Natural killer cell (primary cell): ENCODE data around the gene CT45A9. TPM values are rescaled to one million over a fixed set of nuclear protein-coding genes. Genes with fewer than 3 reads are reported as not detected.
"Not testable (repeated sequence)": the region's sequence is repeated elsewhere in the genome, so short reads cannot be mapped to it uniquely, and the experiment has no call there.

Experiments
- ATAC-seq, 3 donors: fragments of 150-1000 bp in 2 of 3; fragments of 200-7000 bp in 1 of 3; cut with Tn5 transposase; 1 replicate in 1 of 3; 2 replicates in 2 of 3; pipeline ENCODE4 v1.10.0; 2021; ENCODE audit warnings: mild to moderate bottlenecking in 2 of 3, moderate library complexity in 2 of 3
- DNase-seq, 2 donors: peaks; one replicate each; pipeline versions ENCODE4 v3.0.0 to v3.0.0-alpha.2; 2013 to 2021; ENCODE audit warnings: mixed read lengths in 1 of 2
- H3K27ac ChIP-seq: one replicate; pipeline ENCODE4 v1.5.1; 2013; ENCODE audit warnings: mild to moderate bottlenecking, low read length
- H3K27me3 ChIP-seq: one replicate; pipeline ENCODE4 v1.6.1; 2013; ENCODE audit warnings: low read length; ENCODE audit not compliant: control insufficient read depth, insufficient read depth
- H3K36me3 ChIP-seq: one replicate; pipeline ENCODE4 v1.6.1; 2013; ENCODE audit warnings: low read length; ENCODE audit not compliant: control insufficient read depth, insufficient read depth
- H3K4me1 ChIP-seq: one replicate; pipeline ENCODE4 v1.6.1; 2013; ENCODE audit warnings: low read length; ENCODE audit not compliant: control insufficient read depth, insufficient read depth
- H3K4me3 ChIP-seq: one replicate; pipeline ENCODE4 v1.5.1; 2013; ENCODE audit warnings: low read length
- H3K9me3 ChIP-seq: one replicate; pipeline ENCODE4 v1.6.1; 2013; ENCODE audit warnings: low read length; ENCODE audit not compliant: control insufficient read depth, insufficient read depth
- H3K27ac Mint-ChIP-seq, 2 donors: one replicate each; pipeline ENCODE4 v1.8.0; 2022; ENCODE audit warnings: mild to moderate bottlenecking in 2 of 2, mixed read lengths in 2 of 2, moderate library complexity in 1 of 2
- H3K27me3 Mint-ChIP-seq, 2 donors: one replicate each; pipeline ENCODE4 v1.8.0; 2022; ENCODE audit warnings: low read depth in 2 of 2, mixed read lengths in 2 of 2
- H3K36me3 Mint-ChIP-seq: one replicate; pipeline ENCODE4 v1.8.0; 2022; ENCODE audit warnings: mixed read lengths
- H3K4me1 Mint-ChIP-seq, 2 donors: one replicate each; pipeline ENCODE4 v1.8.0; 2022; ENCODE audit warnings: mixed read lengths in 2 of 2
- H3K4me3 Mint-ChIP-seq: one replicate; pipeline ENCODE4 v1.8.0; 2022; ENCODE audit warnings: mild to moderate bottlenecking, moderate library complexity, mixed read lengths
- H3K9me3 Mint-ChIP-seq, 2 donors: one replicate each; pipeline ENCODE4 v1.8.0; 2022; ENCODE audit warnings: mixed read lengths in 2 of 2
- whole genome bisulfite sequencing: methylation state at CpG from one replicate; pipeline ENCODE4 v1.1.7; 2013; ENCODE audit warnings: missing lambda C conversion rate; ENCODE audit not compliant: insufficient coverage; 5-methylcytosine and 5-hydroxymethylcytosine counted together
- intact Hi-C: fragments of 100-400 bp; cut with micrococcal nuclease; formaldehyde crosslinking; loops from one replicate; pipeline ENCODE4 v1.14.2; 2022
- total RNA-seq, 4 donors: library from RNA; stranded (reverse); fragments of 120-200 nt in 1 of 4; gene quantifications; one replicate each; pipeline versions ENCODE4 v1.2.3 to v1.2.4, GENCODE V29; 2013 to 2022

CT45A9 gene
- total RNA-seq, 3 donors from 2014 or later (not counting 1 experiment from before 2014, with no cell fraction given): not detected

DNA sequence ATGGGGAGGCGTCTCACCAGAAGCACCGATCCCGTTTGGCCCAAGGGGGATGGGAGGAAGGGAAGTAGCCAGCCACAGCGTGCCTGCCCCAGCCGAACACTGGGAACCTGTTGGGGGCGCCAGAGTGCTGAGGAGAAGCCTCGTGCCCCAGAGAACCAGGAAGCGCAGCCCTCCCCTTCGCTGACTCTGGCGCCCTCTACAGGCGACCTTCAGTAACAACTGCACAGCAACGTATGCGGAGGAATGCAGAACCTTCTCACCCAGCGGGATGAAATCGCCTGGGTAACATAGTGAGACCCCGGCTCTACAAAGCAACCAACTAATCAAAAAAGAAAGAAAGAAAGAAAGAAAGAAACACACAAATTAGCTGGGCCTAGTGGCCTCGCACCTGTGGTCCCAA lies 17.2 kb downstream of the CT45A9 start, which contains the start of gene CT45A8:
TSS of gene CT45A8 (minus strand) at position 101 of the 400 bp plus-strand sequence. CDS start 3,755 bp downstream, outside the sequence.
- H3K27me3 ChIP-seq, H3K4me3 Mint-ChIP-seq, H3K27ac ChIP-seq, ATAC-seq, H3K27me3 Mint-ChIP-seq, intact Hi-C loops, H3K4me1 Mint-ChIP-seq, H3K27ac Mint-ChIP-seq, H3K9me3 ChIP-seq, H3K36me3 ChIP-seq, H3K4me1 ChIP-seq, H3K4me3 ChIP-seq, H3K36me3 Mint-ChIP-seq, DNase-seq, H3K9me3 Mint-ChIP-seq: not testable (repeated sequence)
- WGBS: no CpG with 5 or more reads among the region's 17 CpGs

DNA sequence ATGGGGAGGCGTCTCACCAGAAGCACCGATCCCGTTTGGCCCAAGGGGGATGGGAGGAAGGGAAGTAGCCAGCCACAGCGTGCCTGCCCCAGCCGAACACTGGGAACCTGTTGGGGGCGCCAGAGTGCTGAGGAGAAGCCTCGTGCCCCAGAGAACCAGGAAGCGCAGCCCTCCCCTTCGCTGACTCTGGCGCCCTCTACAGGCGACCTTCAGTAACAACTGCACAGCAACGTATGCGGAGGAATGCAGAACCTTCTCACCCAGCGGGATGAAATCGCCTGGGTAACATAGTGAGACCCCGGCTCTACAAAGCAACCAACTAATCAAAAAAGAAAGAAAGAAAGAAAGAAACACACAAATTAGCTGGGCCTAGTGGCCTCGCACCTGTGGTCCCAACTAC lies 34.4 kb downstream of the CT45A9 start, which contains the start of gene CT45A7:
TSS of gene CT45A7 (minus strand) at position 101 of the 400 bp plus-strand sequence. CDS start 3,747 bp downstream, outside the sequence.
- H3K4me3 ChIP-seq, H3K27ac ChIP-seq, DNase-seq, H3K27ac Mint-ChIP-seq, H3K27me3 Mint-ChIP-seq, H3K4me1 ChIP-seq, H3K9me3 Mint-ChIP-seq, intact Hi-C loops, H3K4me3 Mint-ChIP-seq, H3K36me3 Mint-ChIP-seq, H3K27me3 ChIP-seq, H3K9me3 ChIP-seq, H3K4me1 Mint-ChIP-seq, ATAC-seq, H3K36me3 ChIP-seq: not testable (repeated sequence)
- WGBS: no CpG with 5 or more reads among the region's 17 CpGs

DNA sequence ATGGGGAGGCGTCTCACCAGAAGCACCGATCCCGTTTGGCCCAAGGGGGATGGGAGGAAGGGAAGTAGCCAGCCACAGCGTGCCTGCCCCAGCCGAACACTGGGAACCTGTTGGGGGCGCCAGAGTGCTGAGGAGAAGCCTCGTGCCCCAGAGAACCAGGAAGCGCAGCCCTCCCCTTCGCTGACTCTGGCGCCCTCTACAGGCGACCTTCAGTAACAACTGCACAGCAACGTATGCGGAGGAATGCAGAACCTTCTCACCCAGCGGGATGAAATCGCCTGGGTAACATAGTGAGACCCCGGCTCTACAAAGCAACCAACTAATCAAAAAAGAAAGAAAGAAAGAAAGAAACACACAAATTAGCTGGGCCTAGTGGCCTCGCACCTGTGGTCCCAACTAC lies 51.7 kb downstream of the CT45A9 start, which contains the start of gene CT45A2:
TSS of gene CT45A2 (minus strand) at position 101 of the 400 bp plus-strand sequence. CDS start 3,747 bp downstream, outside the sequence.
- H3K9me3 Mint-ChIP-seq, H3K4me1 Mint-ChIP-seq, ATAC-seq, DNase-seq, H3K4me3 ChIP-seq, H3K36me3 Mint-ChIP-seq, H3K27ac ChIP-seq, H3K36me3 ChIP-seq, H3K9me3 ChIP-seq, H3K27me3 ChIP-seq, H3K4me1 ChIP-seq, H3K4me3 Mint-ChIP-seq, H3K27me3 Mint-ChIP-seq, intact Hi-C loops, H3K27ac Mint-ChIP-seq: not testable (repeated sequence)
- WGBS: no CpG with 5 or more reads among the region's 17 CpGs

Other genes with a start within 250 kb of the CT45A9 start
- not detected for gene CT45A1, start 158.2 kb downstream of the CT45A9 start, total RNA-seq
- gene CT45A3, start 103.6 kb downstream of the CT45A9 start, total RNA-seq: not detected
- not detected for gene CT45A5, start 86.3 kb downstream of the CT45A9 start, total RNA-seq
- gene CT45A6, start 69.0 kb downstream of the CT45A9 start, total RNA-seq: not detected
- not detected for gene CT45A2, start 51.8 kb downstream of the CT45A9 start, total RNA-seq
- not detected for gene CT45A7, start 34.5 kb downstream of the CT45A9 start, total RNA-seq
- gene CT45A8, start 17.3 kb downstream of the CT45A9 start, total RNA-seq: not detected
- gene CT45A10, start 21.6 kb upstream of the CT45A9 start, total RNA-seq: not detected
- gene SAGE1, start 21.9 kb upstream of the CT45A9 start, total RNA-seq: not detected
- 10 to 100 TPM; 18.2 to 22.2 (median 21.4) TPM for gene MMGT1, start 102.2 kb upstream of the CT45A9 start, total RNA-seq
- 10 to 100 TPM; 17.1 to 24.0 (median 19.3) TPM for gene SLC9A6, start 113.6 kb upstream of the CT45A9 start, total RNA-seq